GM12878 (cell line): ENCODE results near the gene SEMA3A.

Source experiments
- CTCF ChIP-seq, 3 experiments: IDR thresholded peaks in 2 of 3; conservative IDR thresholded peaks in 1 of 3; 2 replicates each; pipeline ENCODE4 v1.5.1; 2011; ENCODE audit warnings: low read depth in 3 of 3, low read length in 3 of 3, mild to moderate bottlenecking in 3 of 3, control low read depth in 2 of 3, moderate library complexity in 2 of 3, inconsistent platforms in 1 of 3, mixed read lengths in 1 of 3; ENCODE audit not compliant: control insufficient read depth in 2 of 3, insufficient read depth in 1 of 3; ENCODE audit errors: extremely low read depth in 1 of 3
- SMAD1 ChIP-seq: fragments of 450-650 bp; IDR thresholded peaks from 2 replicates; pipeline ENCODE4 v1.6.1; 2018; ENCODE audit warnings: mild to moderate bottlenecking, low read depth; ENCODE audit not compliant: partially characterized antibody

GRCh38 chr7:84108787-84109186 is 85.8 kb downstream of the SEMA3A start:
- TF ChIP-seq CTCF (IDR thresholded peaks at IDR 0.05 in 2 of 3, conservative IDR thresholded peaks at IDR 0.05 in 1 of 3; ENCODE audit: control insufficient read depth in 2 of 3, extremely low read depth in 1 of 3, insufficient read depth in 1 of 3, low read depth in 3 of 3, low read length in 3 of 3) (no peak), SMAD1 (no peak)
